Jurkat, Clone E6-1 (cell line): Measurements from ENCODE around the gene RABAC1. TPM values are rescaled to one million over a fixed set of nuclear protein-coding genes. Genes with fewer than 3 reads are reported as not detected.
"Not testable (repeated sequence)": the region's sequence is repeated elsewhere in the genome, so short reads cannot be mapped to it uniquely, and the experiment has no call there.

Source experiments
- DNase-seq: peaks from one replicate; pipeline ENCODE4 v3.0.0-alpha.2; 2011; ENCODE audit warnings: low read depth, low spot score
- H3K4me3 ChIP-seq: 2 replicates; pipeline ENCODE4 v1.5.1; 2011; ENCODE audit warnings: mild to moderate bottlenecking, low read length, control low read depth, moderate library complexity
- polyA plus RNA-seq: library from polyadenylated mRNA; unstranded; fragments of >200 nt; gene quantifications from one replicate; pipeline ENCODE4 v1.2.1, GENCODE V29; 2012; ENCODE audit warnings: missing spikeins; ENCODE audit not compliant: insufficient read length, insufficient read depth

The RABAC1 gene, protein sequence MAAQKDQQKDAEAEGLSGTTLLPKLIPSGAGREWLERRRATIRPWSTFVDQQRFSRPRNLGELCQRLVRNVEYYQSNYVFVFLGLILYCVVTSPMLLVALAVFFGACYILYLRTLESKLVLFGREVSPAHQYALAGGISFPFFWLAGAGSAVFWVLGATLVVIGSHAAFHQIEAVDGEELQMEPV
- 104 TPM for polyA plus RNA-seq

DNA sequence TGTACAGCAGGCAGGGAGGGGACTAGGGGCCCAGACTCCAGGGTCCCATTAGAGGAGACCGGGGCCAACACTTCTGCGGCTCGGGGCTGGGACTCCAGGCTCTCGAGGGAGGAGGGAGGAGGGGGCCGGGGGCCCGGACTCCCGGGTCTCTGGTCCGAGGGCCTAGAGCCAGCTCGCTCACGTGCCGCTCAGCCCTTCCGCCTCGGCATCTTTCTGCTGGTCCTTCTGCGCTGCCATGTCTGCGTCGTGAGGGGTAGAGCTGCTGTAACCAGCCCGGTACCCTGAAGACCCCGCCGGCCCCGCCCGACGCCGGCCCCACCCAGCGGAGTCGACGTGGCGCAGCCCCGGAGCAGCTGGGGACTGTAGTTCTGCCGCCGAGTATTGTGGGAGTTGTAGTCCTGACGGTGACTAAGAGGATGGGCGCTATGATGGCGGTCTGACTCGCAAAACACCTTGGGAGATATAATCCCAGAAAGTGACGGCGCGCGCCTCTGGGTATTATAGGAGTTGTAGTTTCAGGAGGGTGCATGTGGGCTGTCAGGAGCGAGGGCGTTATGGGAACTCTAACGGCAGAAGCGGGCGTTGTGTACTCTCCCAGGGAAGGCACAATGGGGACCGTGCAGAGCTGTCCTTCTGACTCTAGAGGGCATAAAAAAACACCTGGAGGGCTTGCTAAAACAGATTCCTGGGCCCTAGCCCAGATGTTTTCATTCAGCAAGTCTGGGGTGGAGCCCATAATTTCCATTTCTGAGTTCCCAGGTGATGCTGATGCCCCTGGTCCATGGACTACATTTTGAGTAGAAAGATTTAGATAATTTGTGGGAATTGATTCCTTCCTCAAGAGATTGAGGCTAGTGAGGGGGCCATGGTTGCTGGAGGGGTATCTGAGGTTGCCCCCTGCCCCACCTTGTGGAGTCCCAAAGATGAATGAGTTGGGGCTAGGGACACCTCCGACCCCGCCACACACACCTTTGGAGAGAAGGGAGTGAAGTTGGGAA is at the start of gene RABAC1:
Gene RABAC1, minus strand, starts transcription at position 266 of the 998 bp plus-strand sequence. Its CDS starts 29 bp downstream, at position 237.
- peak within 1 kb of the TSS; percentile 78 for H3K4me3 ChIP-seq
- peak; percentile 86 for DNase-seq

DNA sequence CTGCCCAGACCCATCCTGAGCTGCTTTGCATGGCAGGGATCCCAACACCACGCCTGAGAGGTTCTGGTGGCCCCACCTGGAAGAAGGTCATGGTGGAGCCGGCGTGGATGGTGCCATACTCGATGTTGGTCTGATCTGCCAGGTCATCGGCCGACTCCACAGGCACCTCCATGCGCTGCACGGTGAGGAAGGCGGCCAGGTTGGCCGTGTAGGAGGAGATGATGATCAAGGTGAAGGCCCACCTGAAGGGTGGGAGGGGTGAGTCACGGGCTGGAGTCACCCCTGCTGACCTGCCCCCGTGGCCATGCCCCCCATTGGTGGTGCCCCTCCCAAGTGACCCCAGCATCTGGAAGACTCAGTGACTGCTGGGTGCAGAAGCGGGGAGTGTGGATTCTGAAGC is 47.4 kb upstream of the RABAC1 start:
- DNase-seq = no peak
- no peak overlapping the region for H3K4me3 ChIP-seq

DNA sequence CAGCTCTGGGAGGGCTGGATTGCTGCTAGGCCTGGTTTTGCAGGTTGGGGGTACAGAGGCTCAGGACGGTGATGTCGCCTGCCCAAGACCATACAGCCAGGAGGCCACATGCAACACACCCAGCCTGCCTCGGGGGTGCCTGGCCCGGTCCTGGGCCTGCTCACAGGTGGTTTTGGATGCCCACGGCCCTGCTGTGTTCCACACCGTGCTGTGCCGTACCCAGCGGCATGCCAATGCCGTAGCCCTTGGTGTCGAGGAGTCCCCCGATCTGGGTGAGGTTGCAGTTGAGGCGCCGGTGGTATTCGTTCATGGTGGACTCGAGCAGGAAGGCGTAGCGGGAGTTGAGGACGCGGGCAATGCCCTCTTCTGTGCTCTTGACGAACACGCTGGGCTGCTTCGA is 46.4 kb upstream of the RABAC1 start:
- H3K4me3 ChIP-seq = no peak overlapping the region
- no peak for DNase-seq

DNA sequence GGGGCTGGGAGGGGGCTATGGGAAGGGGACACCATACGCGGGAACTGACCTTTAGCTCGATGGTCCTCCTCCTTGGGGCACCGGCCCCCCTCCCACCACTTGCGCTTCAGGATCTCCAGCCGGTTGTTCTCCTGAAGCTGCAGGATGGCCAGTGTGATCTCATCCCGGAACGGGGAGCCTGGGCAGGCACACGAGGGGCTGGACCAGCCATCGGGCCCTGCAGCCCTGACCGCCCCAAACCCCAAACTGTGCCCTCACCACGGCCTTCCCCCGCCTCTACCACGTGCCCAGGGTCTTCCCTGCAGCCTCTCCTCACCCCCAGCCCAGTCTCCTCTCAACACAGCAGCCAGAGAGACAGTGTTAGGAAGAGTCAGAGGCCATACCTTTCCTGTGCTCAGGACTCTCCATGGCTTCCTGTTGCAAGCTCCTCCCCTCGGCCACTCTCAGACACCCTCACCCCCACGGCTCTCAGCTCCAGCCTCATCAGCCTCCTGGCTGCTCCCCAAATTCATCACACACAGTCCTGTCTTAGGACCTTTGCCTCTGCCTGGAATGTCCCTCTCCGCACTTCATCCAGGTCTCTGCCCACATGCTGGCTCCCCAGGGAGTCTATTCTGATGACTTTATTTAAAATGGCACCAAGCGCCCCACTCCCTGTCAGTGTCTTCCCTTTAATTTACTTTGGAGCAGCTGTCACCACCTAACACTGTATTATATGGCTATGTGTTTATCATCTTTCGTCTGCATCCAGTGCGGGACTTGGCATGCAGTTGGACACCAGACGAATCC is 44.6 kb upstream of the RABAC1 start:
- H3K4me3 ChIP-seq = no peak overlapping the region
- no peak for DNase-seq

DNA sequence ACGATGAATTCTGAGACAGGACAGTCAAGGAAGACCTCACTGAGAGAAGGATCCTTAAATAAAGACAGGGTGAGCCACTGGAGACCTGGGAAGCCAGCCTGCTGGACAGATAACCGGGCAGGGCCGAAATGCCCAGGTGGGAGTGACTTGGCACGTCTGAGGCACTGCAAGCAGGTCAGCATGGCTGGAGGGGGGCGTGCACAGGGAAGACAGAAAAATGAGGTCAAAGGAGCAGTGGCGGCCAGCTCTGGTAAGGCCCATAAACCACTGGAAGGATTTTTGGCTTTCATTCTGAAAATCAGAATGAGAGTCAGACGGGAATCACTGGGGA is 40.7 kb upstream of the RABAC1 start:
- no peak overlapping the region for H3K4me3 ChIP-seq
- DNase-seq = no peak

DNA sequence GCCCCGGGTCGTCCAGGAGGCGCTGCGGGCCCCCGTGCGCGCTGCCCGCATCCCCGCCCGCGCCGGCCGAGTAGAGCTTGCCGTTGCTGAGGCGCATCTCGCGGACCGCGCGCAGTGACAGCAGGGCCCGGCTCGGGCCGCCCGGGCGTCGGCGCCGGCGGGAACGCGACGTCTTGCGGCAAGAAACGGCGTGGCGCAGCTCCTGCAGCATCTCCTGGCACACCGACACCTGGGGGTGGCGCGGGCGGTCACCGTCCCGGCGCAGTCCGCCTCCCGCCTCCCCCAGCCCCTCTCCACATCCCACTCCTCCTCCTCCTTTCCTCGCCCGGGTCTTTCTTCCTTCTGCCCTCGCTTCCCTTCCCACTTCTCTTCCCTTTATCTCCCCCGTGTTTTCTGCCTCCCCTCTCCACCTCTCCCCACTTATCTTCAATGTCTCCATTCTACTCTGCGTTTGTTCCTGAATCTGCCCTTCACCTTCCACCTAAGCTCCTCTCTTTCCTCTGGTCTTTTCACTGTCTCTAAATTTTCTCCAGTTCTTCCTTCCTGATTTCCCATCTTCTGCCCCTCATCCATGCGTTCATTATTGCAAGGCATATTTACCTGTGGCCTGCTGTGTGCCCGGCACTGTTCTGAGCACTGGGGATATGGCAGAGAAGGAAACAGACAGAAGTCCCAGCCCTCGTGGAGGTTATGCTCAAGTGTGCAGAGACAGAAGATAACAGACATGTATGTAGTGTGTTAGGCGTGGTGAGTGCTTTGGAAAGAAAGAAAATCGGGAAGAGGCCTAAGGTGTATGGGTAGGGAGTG is 40.2 kb upstream of the RABAC1 start:
- DNase-seq = peak; percentile 17
- no peak overlapping the region for H3K4me3 ChIP-seq

DNA sequence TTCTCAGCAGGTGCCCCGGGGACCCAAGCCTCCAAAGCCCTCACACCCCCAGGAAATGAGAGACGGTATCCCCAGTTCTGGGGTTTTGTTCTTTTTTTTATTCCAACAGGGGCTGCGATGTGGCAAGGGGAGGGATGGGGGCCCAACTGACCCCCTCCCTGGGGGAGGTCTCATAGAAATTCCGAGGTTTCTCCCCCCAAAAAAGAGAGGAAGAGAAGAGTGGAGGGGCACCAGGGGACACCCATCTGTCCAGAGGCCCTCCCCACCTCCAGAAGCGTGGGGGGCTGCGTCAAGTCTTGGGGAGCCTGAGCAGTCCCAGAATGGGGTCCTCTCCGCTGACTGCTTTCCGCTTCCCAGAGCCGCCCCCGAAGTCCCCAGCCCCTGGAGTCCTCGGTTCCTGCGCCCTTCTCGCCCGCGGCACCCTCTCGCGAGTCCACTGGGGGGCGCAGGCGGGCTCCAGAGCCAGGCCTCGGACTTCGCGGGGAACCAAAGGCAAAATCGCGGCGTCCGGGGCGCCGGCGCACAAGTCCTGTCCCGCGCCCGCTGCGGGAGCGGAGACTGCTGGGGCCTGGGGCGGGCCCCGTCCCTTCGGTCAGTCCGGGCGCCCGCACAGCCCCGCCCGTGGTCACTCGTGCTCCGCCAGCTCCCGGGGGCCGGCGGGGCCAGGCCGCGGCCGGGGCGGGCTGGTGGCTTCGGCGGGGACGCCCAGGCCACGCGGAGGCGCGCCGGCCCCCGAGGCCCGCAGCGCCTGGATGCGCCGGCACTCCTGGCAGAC is 39.3 kb upstream of the RABAC1 start:
- DNase-seq = no peak
- H3K4me3 ChIP-seq = peak overlapping the region; percentile 23; the same call in 1 of the 2 replicates

DNA sequence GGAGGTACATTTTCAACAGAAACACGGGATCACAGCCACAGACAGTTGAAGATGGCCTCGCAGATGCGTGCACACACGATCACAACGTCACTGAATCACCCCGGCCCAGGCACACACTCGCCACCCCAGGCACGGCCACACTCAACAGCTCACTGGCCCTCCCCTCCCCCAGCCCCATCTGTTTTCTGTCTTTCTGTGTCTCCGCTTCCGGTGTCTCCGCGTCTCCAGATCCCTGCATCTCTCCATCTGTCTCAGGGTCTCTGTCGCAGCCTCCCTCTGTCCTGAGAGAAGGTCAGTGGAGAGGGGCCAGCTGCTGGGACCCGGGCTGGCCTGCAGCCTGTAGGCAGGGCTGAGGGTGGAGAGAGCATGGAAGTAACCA is 38.7 kb upstream of the RABAC1 start:
- peak; percentile 10 for DNase-seq
- peak overlapping the region; percentile 23 for H3K4me3 ChIP-seq

DNA sequence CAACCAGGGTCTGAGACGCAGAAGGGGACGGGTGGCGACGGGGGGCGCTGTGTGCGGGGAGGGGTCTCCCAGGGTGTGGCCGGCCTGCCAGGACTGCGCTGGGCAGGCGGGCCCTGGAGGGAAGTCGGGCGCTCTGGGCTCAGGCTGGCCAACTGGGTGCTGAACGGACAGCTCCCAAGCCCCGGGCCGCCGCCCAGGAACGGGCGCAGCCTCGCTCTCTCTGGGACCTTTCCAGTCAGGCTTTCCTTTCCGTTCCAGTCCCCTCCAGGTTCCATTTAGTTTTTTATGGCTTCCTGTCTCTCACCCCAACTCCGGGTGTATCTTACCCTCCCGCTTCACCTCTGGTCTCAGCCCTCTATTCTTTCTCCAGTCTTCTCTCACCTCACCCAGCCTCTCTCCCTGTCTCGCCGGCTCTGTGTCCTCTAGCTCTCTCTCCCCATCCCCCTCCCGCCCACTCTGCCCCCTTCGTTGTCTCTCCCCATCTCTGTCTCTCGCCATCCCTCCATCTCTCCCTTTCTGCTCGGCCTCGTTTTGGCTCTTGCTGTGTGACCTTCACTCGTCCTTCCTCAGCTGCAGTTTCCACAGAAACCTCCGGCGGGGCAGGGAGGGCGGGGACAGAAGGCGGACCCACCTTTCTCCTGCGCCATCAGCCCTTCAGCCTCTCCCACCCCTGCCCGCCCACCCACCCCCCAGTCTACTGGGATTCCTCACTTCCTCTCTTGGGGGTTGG is 38.2 kb upstream of the RABAC1 start:
- H3K4me3 ChIP-seq = peak overlapping the region; percentile 23
- DNase-seq = no peak

DNA sequence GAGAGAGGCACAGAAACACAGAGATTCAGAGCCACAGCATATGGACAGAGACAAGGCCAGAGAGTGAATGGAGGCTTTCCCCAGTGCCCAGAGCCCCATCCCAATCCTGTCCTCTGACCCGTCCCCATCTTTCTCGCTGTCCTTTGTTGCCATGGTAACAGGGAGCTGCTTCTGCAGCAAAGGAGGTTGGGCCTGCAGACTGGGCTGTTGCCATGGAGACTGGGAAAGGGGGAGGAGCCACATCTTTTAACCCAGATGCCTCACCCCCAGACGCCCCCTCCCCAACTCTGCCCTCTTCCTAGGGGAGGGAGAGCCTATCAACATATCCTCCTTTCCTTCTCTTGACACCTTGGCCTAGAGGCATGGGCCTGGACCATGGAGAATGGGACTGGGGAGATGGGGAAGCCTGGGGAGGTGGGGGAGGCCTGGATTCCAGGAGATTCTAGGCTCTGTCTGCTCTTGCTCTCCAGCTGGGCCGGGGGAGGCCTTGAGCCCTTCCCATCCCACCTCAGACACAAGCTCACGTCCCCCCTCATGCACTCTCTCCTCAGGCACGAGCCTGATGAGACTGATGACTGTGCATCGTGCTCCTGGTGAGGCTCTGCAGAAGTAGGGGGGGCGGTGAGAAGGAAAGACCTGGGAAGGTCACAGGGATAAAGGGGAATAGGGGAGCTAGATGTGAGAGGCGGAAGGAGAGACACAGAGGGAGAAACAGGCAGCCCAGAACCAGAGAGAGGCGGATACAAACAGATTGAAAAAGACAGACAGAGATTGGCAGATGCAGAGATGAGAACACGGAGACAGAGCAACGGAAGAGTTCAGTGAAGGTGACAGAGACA is 37.1 kb upstream of the RABAC1 start:
- DNase-seq = peak; percentile 34
- H3K4me3 ChIP-seq = no peak overlapping the region

DNA sequence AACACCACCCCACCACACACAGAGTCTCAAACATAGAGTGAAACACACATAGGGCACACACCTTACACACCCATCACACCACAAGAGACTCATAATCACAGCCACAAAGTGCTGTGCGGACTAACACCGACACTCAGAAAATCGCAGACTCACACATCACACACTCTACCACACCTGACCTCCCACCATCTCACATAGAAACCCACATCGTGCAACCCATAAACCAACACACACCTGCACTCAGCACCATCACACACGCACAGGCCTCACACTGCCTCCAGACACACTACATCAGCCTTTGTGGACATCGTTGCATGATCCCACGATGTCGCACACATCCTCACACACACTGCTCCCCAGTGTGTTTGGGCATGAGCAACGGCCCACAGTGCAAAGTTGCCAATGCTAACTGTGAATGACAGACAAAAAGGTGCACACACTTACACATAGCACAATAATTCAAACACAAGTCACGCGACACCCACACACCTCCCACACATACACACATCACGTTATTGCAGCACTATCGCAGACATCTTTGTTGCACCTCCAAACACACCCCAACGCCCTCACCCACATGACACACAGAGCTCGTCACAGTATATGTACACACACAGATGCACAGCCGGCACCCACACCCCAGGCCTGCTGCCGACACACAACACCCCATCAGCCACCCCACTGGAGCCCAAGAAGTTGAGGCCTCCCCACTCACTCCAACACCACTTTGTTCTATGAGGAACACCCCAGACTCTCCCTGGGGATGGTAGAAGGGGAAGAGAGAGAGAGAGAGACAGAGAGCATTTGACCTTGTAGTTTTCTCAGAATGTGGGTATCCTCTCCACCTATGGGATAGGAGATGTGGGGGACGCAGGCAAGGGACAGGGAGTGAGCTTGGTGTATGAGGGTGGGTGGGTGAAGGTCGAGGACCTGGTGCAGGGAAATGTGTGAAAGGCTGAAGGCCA is 36.2 kb upstream of the RABAC1 start:
- DNase-seq = no peak
- no peak overlapping the region for H3K4me3 ChIP-seq

DNA sequence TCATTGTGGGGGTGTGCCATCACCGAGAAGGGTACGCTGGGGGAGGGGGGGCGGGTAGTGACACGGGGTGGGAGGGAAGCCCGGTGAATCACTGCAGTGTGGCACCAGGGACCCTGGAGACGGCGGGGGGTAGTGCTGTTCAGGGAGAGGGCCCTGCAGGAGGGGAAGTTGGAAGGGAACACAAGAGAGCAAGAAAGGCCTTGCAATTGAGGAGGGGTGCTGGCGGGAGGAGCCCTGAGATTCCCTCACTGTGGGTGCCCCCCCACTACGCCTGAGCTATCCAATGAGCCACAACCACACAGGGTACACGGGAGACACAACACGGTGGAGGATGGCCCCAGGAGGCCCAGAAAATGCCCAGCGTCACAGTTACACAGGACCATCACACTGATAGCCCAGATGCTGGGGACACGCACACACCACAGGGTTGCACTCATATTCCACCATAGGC is 35.4 kb upstream of the RABAC1 start:
- peak overlapping the region; percentile 87 for H3K4me3 ChIP-seq
- peak; percentile 7 for DNase-seq

DNA sequence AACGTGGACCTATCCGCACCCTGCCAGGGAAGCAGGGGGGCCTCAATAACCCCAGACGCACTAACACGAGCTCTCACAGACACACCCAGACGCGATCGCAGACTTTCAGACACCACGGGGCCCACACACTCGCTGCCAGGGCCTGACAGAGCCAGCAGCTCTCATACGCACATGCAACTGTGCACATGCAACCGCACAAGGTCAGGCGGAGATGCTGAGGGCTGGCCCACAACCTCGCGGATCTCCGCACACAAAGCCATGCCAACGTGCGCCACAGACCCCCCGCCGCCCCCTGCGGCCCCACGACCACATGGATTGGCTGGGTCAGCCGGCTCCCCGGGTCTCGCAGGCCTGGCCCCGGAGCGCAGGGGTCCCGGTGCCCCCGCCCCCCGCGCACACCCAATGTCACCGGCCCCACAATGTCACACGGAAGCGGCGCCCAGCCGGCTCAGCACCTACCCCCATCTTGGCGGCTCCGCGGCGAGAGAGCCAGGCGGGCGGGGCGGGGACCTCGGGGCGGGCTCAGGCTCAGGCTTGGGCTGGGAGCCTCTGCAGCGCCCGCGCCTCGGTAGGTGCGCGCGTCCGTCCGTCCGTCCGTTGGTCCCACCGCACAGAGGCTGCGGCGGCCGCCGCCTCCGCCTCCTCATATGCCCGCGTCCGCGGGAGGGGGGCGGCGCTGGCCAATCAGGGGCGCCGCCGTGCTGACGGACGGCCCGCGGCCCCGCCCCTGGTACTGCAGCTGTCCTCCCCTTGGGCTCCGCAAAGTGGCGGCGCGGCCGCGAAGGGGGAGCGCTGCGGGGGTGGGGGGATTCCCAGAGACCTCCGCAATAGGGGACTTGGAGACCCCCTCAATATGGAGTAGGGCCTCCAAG is 34.7 kb upstream of the RABAC1 start, which contains the start of gene ATP1A3:
Gene ATP1A3, minus strand, starts transcription at position 619 of the 872 bp plus-strand sequence. Its CDS starts 154 bp downstream, at position 465.
- peak; percentile 64 for DNase-seq
- H3K4me3 ChIP-seq = peak within 1 kb of the TSS; percentile 87

DNA sequence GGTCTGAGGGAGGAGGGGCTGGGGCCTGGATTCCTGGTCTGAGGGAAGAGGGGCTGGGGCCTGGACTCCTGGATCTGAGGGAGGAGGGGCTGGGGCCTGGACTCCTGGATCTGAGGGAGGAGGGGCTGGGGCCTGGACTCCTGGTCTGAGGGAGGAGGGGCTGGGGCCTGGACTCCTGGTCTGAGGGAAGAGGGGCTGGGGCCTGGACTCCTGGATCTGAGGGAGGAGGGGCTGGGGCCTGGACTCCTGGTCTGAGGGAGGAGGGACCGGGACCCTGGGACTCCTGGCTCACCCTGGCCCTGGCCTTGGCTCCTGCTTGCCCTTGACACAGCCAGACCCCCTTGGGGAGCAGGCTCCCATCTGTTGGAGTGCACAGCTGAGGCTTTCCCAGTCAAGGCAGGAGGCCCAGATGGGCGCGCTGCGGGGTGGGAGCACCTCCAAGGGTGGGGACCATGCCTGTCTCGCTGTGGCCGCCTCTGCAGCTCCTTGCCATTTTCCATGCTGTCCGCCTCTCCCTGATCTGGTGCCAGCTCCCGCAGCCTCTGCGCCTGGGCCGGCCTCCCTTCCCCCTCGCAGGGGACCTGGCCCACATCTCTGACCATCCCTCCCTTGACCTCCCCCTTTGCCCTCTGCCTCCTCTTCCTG is 32.9 kb upstream of the RABAC1 start:
- not testable (repeated sequence) for DNase-seq, H3K4me3 ChIP-seq
